NCI-H1092 (cell line): ENCODE data around the gene TOE1.
"Not testable (repeated sequence)": the region's sequence is repeated elsewhere in the genome, so short reads cannot be mapped to it uniquely, and the experiment has no call there.

Experiments
- DNase-seq: peaks from one replicate; lab custom pipeline; 2025; lab: John Stamatoyannopoulos, UW

The TOE1 gene

GRCh38 chr1:45339789-45340558, at the start of gene TOE1, which contains the start of gene MUTYH:
TSS of gene TOE1 (plus strand) at chr1:45340170. CDS start at chr1:45340253, 83 bp downstream.
TSS of gene MUTYH (minus strand) at chr1:45340440. CDS start at chr1:45334505, 5,935 bp downstream.
- peak; percentile 93 for DNase-seq

GRCh38 chr1:45291002-45291401, 49.0 kb upstream of the TOE1 start:
- not testable (repeated sequence) for DNase-seq

DNA sequence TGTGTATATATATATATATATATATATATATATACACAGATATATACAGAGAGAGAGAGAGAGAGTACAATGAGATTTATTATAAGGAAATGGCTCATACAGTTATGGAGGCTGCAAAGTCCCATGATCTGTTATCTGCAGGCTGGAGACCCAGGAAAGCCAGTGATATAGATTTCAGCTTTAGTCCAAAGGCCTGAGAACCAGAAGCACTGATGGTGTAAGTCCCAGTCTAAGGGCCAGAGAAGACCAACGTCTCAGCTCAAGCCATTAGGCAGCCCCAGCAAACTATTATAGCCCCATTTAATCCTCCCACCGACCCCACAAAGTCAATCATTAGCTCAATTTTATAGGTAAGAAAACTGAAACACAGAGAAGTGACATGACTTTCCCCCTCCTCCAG, 48.3 kb upstream of the TOE1 start:
- DNase-seq, result no peak

- DNase-seq, result no peak
Measured at GRCh38 chr1:45297666-45298356, 42.2 kb upstream of the TOE1 start.

DNA sequence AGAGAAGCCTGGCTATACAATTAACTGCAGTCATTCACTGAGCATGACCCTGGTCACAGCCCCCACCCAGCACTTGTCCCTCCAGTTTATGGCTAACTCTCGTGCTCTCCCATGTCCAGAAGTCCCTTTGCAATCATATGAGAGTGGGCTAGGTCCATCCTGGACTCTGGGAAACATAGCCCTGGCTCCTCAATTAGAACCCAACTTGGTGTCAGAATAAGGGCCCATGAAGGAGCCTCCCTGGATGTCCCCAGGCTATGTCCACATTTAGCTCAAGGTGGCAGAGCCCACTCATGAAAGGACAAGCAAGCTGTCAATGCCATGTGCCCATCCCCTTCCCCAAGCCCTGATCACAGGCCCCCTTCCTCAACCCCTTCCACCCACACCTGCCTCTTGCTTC, 40.7 kb upstream of the TOE1 start:
- DNase-seq, result no peak

DNA sequence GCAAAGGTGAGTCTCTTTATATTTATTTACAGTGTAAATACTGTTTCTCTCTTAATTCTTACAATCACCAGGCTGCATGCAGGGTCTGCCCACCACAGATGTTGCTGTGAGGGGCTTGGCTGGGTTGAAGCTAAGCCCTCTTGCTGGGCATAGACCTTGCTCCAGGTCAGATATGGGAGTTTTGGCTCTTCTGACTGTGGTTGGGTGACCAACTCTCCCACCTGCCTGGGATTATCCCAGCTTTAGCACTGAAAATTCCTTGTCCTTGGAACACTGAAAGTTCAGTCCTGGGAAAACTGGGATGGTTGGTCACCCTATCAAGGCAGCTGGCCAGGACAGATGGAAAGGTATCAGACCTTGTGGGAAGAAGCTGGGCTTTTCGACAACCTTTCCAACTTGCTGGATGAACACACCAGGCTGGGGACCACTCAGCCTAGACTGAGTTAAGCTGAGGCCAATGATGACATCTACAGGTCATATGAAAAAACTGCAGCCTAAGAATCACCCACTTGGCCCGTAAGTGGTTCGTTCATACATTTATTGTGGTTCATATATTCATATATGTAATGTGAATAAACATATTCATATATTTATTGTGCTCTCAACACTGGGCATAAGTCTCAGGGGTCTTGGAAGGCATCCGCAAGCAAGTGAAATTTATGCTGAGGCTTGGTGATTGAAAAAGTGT, 39.8 kb upstream of the TOE1 start:
- DNase-seq, result peak; percentile 75

- no peak for DNase-seq
Measured at GRCh38 chr1:45300669-45300997, 39.3 kb upstream of the TOE1 start.

DNA sequence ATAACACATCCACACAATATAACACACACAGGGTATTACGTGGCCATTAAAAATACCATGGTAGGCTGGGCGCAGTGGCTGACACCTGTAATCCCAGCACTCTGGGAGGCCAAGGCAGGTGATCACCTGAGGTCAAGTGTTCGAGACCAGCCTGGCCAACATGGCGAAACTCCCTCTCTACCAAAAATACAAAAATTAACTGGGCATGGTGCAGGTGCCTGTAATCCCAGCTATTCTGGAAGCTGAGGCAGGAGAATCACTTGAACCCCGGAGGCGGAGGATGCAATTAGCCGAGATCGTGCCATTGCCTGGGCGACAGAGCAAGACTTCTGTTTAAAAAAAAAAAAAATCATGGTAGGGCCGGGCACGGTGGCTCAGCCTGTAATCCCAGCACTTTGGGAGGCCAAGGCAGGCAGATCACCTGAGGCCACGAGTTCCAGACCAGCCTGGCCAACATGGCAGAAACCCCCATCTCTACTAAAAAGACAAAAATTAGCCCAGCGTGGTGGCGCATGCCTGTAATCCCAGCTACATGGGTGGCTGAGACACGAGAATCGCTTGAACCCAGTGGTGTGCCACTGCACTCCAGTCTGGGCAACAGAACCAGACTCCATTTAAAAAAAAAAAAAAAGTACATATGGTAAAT, 37.3 kb upstream of the TOE1 start:
- DNase-seq, result no peak

DNA sequence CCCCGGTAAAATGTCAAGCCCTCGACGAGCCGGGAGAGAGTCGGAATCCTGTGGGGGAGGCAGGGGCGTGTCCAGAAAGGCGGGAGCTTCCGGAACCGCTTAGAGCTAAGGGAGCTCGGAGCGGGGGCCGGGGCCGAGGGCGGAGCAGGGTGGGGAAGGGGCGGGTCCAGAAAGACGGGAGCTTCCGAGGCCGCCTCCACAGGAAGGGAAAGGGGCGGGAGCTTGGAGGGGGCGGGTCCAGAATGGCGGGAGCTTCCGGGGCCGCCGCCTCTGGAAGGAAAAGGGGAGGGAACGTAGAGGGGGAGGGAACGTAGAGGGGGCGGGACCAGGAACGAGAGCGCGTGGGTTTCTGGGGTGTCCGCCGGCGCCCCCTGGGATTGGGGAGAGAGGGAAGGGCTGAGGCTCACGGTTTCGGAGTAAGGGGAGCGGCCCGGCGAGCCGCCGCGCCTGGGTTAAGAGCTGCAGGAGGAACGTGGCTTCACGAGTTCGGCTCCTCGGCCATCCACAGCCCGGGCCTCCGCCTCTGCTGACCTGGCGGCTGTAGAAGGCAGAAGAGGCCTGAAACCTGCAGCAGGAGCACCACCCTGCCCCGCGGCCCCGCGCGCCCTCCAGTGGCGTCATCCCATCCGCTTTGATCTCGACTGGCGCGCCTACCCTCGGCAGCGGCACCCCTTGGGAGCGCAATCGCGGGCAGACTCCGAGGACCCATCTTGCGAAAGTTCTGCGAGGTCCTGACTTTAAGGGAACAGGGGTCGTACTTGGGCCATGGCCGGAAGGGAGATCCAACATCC, 36.3 kb upstream of the TOE1 start:
- peak; percentile 98 for DNase-seq

- DNase-seq, result no peak
Measured at GRCh38 chr1:45304311-45305081, 35.5 kb upstream of the TOE1 start.

DNA sequence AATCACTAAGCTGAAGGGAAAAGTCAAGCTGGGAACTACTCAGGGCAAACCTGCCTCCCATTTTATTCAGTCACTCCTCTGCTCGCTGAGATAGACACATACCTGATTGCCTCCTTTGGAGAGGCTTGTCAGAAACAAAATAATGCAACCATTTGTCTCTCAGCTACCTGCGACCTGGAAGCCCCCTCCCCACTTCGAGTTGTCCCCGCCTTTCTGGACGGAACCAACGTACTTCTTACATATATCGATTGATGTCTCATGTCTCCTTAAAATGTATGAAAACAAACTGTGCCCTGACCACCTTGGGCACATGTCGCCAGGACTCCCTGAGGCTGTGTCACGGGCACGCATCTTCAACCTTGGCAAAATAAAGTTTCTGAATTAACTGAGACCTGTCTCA, 34.7 kb upstream of the TOE1 start:
- DNase-seq, result no peak

DNA sequence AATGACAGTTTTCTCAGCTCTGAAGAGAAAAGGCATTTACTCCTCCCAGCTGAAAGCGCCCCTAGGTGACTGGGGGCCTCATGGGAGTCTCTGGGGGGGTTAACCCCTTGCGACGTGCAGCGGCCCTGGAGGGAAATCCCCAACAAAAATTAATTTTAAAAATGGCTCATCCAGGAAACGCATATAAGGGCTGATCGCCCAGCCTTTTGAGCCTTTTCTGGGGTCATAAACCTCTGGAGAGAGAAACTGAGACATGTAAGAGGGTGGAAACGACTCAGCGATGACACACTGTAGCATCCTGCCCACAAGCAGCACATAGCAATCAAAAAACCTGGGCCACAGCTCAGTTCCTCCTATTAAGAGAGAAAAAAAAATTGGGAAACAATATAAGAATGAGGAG, 33.7 kb upstream of the TOE1 start:
- no peak for DNase-seq

DNA sequence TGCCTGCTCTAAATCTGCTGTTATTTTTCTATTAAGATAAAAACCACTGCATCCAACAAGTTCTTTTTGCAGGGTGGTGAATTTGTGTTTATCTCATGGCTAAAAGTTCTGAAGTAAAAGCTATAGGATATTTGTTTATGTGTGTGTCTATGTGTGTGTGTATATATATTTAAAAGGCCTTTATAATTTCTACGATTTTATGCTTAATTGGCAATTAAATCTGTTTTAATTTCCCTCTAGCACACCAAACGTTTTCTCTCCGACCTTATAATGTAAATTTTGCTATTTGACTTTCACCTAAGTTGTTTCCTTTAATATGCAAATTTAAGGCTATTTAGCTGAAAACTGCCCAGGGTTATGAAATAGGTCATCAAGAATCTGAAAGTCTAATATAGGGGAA, 33.1 kb upstream of the TOE1 start:
- DNase-seq, result no peak

- DNase-seq, result no peak
Measured at GRCh38 chr1:45314266-45314665, 25.7 kb upstream of the TOE1 start.

DNA sequence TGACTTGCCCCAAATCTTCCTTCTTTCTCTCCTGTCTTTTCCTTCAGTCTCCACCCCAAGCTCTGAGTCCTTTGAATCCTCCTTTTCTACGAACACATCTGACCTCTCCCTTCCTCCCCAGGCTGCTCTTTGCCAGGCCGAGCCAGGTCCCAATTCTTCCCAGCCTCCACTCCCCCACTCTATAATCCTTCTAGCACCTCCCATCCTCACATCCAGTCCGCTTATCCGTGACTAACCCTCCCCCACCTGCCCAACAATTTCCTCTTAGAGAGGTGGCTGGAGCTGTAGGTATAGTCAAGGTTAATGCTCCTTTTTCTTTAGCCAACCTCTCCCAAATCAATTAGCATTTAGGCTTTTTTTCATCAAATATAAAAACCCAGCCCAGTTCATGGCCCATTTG, 22.8 kb upstream of the TOE1 start:
- DNase-seq, result no peak

GRCh38 chr1:45319761-45320160, 20.2 kb upstream of the TOE1 start:
- DNase-seq, result no peak

GRCh38 chr1:45321444-45321843, 18.5 kb upstream of the TOE1 start:
- DNase-seq, result no peak

GRCh38 chr1:45322486-45323040, 17.4 kb upstream of the TOE1 start:
- DNase-seq, result no peak

GRCh38 chr1:45325851-45326506, 14.0 kb upstream of the TOE1 start:
- no peak for DNase-seq
